Femur (tissue), 1 donor: Measurements from ENCODE around the gene MSTN.

Experiments used
- DNase-seq: peaks from one replicate; pipeline ENCODE4 v3.0.0-alpha.2; 2017

MSTN gene

DNA sequence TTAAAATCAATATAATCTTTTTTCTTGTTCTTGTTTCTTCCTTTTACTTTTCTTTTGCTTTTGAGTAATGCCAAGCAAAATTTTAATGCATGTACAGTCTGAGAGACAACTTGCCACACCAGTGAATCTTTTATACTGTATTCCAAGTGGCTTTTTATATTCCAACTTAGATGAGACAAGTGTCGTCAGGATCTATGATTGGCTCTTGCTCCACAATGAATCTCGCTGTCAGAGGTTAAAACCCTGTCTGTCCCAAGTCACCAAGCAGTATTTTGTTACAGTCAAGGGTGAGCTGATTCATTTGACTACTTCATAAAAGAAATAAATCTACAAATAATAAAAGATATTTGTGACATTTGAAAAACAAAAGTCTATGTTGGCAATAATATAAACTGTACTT is at the start of gene MSTN:
Gene MSTN, minus strand, starts transcription at position 129 of the 400 bp plus-strand sequence. CDS start 133 bp downstream, outside the sequence.
- no peak for DNase-seq

DNA sequence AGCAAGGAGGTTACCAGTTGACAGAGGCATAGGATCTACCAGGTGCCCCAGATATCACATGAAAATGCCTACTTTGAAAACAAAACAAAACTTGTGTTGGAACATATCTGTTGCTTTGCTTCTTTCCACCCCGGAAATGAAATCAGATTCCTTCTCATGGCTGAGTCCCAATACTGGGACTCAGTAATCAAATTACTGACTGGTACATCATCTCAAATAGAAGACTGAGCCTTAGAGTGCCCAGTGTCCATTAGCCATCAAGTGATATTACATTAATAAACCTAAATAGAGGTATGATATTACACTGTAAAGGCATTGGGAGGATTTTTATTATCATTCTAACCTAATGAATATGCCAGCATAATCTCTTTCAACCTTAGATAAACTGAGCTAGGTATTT is 48.6 kb upstream of the MSTN start:
- no peak for DNase-seq

DNA sequence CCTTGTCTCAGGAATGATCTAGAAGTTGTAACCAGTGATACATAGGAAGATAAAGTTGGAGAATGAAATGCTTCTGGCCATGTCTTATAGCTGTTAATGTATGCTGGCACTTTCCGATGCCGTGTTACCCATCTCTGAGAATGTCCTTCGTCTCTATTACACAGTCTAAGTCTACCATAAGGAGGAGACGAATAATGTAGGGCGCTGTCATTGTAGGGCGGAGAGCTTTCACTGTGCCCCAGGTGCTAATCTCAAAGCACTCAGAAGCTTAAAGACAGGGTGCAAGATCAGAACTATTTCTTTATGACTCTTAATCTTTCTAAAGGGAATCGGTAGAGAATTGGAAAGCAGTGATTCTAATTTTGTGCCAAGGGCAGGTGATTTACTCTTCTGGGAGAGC is 48.2 kb upstream of the MSTN start:
- DNase-seq = no peak

DNA sequence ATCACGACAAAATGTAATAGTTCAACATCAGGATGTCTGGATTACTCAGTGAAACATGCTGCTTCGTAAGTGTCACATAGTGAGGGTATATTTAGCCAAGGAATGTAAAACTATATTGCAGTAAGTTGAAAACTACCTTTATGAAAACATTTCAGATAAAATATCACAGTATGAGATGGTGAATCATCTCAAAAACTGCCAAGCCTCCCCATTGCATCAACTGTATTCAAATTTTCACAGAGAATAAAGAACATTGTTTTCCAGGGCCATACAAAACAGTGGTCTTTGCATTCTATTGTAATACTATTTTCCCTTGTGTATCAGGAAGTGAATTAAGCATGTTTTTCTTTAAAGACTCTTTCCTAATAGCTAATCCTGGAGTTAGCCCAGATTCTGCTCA is 47.6 kb upstream of the MSTN start:
- DNase-seq = no peak

DNA sequence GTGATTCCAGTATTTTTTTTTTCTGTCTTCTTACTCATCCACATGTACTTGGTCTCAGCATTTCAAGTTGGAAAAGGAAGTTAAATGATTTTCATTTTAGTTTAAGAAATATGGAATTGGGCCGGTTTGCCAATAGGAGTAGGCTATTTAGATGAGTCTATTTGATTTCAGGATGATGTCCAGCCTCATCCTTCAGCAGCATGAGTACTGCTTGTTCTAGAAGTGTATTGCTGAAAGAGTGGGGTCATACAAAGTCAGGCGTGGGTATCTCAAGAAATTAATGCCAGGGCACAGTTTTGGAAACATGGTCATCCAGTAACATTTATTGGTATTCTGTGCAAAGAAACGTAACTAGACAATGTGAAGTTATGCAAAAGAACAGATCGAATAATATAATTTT is 44.9 kb upstream of the MSTN start:
- DNase-seq = no peak

DNA sequence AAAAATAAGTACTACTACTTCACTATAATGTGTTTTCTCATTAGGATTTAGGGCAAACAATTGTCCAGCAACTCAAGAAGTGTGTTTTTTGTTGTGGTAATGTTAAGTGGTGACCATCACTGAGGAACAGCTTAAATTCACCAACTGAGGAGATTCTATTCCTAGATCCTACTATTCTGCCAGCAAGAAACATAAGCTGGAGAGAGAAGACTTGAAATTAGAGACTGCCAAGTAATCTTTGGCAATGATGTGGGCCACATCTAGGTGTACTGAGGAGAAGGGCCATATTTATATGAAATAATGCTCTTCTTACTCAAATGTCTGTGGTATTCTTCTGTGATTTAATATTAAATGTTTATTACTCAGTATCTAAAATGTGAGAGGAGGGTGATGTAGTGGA is 44.3 kb upstream of the MSTN start:
- DNase-seq = no peak

DNA sequence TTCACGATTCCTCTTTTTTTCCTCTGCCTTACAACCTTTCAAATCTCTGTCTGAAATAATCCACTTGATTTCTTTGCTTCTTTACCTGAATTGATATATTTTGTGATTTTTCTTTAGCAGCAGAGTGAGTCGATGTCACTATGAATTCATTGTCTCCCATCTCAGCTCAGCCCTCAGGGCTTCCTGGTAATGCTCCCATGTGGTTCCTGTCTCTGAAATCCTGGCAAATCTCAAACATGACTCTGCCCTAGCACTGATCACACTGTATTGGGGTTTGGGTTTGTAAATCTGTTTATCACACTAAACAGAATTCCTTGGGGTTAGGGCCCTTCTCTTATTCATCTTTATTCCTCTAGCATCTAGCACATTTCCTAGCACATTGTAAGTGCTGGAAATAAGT is 43.0 kb upstream of the MSTN start:
- DNase-seq = no peak

DNA sequence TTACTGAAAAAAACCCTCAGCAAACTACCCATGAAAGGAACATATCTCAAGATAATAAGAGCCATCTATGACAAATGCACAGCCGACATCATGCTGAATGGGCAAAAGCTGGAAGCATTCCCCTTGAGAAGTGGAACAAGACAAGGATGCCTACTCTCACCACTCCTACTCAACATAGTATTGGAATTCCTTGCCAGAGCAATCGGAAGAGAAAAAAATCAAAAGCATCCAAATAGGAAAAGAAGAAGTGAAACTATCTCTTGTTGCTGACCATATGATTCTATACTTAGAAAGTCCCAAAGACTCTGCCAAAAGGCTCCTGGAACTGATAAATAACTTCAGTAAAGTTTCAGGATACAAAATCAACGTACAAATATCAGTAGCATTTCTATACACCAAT is 40.6 kb upstream of the MSTN start:
- DNase-seq = no peak

DNA sequence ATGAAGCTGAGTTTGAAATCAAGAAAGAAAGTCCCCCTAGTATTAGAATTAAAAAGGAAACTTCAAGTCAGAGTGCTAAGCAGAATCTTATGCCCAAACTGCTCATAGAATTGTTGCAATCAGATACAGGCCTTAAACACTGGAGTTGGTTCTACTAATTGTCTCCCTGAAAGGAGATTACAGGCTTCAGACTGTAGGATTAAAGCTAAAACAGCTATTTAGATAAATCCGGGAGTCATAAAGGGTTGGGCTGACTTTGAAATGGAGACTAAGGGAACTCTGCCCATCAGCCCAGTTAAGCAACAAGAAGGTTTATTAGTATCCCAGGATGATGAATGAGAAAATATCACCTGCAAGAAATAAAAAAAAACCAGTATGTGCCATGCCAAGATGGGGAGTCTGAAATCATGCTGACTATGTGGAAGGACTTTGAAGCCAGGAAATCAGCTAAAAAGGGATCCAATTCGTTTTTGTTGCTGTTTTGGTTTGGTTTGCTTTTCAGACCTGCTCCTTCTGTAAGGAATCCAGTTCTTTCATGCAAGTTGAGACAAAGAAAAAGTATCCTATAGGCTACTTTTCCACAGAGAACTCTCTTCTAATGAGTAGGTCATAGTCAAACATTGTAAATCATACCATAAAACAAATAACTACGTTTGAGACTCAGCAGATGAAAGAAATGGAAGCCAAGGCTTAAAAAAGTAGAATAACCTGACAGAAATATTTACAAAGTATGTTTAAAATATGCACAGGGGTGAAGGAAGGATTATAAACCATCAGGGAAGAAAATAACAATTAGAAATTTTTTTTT is 37.6 kb upstream of the MSTN start:
- DNase-seq = no peak

DNA sequence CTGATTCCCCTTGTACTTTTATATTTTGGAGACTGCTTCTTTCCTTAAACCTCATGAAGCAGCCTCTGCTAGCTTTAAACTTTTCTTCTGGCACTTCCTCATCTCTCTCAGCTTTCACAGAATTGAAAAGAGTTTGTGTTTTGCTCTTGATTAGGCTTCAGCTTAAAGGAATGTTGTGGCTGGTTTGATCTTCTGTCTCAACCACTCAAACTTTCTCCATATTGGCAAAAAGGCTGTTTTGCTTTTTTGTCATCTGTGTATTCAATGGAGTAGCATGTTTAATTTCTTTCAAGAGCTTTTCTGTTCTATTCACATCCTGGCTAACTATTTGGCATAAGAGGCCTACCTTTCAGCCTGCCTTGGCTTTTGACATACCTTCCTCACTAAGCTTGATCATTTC is 36.3 kb upstream of the MSTN start:
- no peak for DNase-seq

DNA sequence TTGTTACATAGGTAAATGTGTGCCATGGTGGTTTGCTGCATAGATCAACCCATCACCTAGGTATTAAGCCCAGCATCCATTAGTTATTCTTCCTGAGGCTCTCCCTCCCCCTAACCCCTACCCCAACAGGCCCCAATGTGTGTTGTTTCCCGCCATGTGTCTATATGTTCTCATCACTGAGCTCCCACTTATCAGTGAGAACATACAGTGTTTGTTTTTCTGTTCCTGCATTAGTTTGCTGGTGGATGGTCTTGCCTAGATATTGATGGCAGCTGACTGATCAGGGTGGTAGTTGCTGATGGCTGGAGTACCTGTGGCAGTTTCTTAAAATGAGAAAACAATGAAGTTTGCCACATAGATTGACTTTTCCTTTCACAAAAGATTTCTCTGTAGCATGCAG is 34.6 kb upstream of the MSTN start:
- no peak for DNase-seq

DNA sequence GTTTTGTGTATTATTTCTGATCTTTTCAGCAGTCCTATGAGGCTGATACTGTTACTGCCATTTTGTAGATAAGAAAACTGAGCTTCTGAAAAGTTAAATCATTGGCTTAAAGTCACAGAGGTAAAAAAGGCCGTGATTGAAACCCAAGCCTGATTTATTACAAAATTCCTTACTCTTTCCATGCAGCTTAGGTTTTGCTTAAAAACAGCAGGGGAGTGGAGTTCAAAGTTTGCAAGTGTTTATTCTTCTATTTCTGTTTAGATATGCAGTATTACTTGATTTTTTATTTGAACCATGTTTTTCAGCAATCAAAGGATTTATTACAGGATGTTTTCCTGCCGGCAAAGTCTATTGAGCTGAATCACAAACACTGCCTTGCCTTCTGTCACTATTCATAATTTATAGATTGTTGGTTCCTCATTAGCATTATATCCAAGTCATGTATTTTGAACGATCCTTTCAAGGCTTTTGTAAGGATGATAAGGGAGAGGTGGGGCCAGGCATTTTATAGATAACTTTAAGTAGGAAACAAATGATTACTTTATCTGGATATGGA is 31.9 kb upstream of the MSTN start:
- DNase-seq = no peak

DNA sequence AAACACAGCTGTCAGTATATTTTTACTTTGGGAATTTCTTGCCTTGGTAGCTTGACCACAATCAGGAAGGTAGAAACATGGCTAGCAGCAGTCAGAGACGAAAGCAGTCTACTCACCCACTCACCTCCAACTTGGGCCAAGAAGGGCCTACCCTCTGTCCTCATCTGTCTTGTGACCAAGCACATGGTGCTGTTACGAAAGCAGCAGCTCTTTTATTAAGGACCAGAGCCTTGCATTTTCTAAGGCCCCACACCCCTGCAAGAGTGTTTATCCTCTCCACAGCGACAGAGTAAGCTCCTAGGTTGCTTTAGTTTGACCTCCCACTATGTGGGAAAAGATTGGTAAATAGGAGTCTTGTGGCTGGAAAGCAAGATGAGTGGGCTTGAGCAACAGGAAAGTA is 31.3 kb upstream of the MSTN start:
- no peak for DNase-seq

DNA sequence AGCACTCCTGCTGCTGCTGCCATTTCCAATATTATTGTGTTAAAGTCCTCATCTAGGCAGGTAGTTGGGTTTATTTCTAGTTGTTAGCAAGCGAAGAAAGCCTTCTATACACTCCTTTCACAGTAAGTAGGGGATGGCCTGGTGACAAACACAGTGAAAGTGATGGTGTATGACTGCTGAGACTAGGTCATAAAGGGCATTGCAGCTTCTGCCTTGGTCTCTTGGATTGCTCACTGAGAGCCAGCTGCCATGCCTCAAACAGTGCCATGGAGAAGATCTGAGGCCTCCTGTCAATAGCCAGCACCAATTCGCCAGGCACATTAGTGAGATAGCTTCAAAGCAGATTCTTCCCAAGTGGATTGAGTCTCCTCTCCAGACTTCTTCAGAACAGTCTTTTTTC is 27.6 kb upstream of the MSTN start:
- DNase-seq = no peak

DNA sequence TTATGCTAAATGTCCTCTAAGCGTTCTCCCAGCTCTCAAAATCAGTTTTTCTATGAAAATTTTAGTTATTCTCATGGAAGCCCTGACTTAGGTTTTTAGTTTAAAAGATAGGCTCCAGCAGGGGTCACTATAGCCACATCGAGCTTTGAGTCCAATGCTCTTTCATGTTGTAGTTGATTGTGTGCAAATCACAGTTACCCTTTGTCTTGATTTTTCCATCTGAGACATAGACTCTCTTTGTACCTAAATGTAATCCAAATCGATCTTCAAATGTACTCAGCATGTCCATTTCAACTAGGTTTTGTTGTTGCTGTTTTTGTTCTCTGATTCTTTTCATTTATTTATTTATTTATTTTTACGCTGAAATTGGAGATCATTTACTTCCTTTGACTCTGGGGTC is 26.4 kb upstream of the MSTN start:
- DNase-seq = peak; percentile 47

DNA sequence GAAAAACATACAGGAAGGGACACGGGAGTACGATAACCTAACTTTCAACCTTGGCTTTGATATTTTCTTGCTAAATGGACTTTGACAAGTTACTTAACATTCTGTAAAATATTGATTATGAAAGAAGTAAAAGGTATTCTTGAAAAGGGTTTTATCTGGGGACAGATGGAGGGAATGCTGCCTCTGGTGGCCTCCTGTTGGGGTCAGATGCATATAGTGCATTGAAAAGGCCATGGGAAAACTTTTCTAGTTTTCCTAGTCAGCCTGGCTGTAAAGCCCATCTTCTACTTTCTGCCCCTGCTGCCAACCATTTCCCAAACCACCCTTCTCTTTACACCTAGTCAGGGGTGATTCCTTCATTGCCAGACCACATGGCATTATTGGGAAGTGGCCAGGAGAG is 22.2 kb upstream of the MSTN start:
- no peak for DNase-seq

DNA sequence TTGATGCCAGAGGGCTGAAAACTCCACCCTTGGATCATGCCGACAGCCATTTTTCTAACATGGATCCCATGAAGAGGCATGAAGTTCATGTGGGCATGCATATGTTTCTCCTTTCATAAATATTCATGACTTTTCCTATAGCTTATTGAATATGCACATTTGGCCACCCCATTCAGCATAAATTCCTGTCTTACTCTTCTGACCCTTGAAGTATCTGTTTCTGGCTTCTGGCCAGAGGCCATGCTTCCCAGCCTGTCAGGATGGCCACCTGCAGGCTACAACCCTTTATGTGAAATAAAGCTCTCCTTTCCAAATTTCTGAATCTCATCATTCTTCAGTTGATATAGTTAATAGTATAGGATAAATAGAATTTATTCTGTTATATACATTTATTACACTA is 19.6 kb upstream of the MSTN start:
- no peak for DNase-seq

DNA sequence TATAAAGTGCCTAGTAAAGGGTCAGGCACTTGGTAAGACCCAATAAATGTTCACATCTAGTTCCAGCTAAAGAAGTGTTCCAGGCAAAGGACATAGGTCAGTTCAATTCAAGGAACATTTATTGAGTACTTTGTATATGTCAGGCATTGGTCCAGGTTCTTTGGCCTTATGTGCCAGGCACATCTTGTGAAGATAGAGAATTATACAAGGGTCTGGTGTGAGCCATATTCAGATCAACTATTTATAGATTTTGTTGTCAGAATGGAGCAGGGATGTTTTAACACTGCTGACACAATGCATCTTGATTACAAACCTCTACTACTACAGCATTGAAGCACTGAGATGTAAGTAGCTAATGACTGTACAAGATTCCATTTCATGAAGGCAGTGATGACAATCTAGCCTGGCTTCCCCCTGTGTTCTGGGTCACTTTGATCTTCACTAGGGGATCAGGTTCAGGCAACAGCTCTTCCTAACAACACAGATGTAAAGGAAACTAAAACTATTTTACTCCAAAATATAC is 18.1 kb upstream of the MSTN start:
- DNase-seq = no peak

DNA sequence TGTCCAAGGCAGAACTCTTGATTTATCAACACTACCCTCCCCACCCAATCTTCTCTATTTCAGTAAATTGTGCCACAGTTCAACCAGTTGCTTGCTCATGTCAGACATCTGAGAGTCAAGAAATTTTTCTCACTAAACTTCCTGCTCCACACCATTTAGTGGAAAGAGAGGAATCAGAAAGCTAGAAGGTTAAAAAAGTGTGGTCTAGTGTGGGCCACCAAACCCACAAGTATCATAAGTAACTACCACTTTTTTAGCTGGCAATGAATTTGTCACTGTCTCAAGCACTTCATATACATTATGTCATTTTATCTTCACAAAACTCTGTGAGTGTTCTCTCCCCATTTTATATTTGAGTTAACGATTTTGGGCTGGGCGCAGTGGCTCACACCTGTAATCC is 16.6 kb upstream of the MSTN start:
- no peak for DNase-seq

DNA sequence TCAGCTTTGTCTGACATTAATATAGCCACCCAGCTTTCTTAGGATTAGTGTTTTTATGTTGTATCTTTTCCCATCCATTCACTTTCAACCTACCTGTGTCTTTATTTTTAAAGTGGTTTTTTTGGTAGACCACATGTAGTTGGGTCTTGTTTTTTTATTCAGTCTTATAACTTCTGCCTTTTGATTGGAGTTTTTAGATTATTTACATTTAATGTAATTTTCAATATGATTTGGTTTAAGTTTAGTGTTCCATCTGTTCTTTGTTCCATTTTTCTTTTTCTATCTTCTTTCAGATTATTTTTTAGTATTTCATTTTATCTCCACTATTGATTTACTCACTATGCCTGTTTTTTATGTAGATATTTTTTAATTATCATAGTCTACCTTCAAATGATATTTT is 13.1 kb upstream of the MSTN start:
- no peak for DNase-seq

DNA sequence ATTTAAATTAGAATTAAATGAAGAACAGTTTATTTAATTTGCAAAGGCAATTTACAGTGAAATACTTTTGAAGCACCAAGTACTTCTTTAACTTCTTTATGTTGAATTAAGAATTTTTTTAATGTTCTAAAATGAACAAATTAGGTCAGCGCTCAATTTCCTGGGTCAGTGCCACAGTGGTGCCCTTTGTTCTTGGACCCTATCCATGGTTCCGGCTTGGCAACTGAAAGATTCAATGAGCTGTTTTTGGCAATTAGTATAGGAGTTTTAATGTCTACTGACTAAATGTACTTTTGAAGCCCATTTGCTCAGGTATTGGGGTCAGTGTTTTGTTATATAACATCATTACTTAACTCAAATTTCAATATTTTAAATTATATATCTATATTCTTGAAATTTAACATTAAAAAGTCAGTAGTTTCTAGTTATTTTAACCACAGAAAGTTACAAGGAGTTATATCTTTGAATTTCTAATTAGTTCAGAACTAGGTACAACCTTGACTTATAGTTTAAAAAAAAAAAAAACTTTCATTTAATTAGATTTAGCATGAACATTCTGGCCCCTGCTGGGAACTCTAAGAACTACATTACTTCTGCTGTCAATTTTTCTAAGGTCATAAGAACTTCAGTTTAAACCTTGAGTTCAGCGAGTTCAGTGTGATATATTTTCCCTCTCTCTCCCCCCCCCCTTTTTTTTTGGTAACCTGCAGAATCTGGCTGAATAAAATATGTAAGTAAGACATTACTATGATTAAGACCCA is 7.6 kb upstream of the MSTN start:
- no peak for DNase-seq

DNA sequence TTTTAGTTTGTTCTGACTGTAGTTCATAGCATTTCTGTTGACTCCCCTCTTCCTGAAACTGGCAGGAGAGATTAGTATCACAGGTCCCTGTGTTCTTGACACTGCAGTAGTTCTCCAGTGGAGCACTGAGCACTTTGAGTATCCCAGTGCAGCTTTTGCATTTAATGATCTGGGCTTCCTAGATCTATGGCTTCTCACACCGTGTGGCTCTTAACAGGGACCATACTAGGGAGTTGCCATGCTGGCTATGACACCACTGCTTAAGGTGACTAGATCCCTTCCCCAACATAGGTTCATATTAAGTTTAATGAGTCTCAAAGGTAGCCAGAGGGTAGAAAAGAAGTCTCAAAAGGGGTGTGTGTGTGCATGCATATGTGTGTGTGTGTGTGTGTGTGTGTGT is 6.2 kb upstream of the MSTN start:
- no peak for DNase-seq

DNA sequence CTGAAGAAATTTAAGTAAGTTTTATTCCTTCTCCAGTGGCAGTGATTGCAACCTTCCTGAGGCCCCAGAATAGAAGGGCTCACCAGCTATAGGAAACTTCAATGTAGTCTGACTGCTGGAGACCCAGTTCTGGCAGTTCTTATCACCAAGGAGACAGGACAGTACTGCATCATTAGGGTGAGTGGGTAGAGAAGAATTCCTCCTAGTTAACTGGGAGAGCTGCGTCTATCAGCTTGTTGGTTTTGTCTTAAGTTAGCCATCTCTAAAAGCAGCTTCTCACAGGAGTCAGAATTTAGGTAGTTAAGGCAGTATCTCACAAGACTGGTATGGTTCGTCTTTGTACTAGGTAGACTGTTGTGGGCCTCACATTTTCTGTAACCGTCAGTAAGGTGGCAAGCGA is 3.3 kb upstream of the MSTN start:
- no peak for DNase-seq

DNA sequence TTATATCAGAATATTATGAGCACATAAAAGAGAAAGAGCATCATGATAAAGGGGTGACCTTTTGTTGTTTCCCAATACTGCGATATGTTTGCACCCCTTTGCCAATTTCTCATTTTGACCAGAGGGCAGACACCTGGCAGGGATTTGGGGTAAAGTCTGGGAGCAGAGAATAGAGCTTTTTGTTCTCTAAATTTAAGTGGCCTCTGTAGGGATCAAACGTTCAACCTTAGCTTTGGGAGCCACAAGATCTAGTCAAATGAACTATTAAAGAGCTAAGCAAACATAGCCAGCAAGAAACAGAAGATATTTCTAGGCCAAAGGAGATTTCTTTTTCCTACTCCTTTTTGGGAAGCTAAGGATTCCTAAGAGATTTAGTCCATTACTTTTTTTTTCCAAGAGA is 1.1 kb upstream of the MSTN start:
- DNase-seq = no peak
